ENCODE measurements around the gene SLC4A11.

DNA sequence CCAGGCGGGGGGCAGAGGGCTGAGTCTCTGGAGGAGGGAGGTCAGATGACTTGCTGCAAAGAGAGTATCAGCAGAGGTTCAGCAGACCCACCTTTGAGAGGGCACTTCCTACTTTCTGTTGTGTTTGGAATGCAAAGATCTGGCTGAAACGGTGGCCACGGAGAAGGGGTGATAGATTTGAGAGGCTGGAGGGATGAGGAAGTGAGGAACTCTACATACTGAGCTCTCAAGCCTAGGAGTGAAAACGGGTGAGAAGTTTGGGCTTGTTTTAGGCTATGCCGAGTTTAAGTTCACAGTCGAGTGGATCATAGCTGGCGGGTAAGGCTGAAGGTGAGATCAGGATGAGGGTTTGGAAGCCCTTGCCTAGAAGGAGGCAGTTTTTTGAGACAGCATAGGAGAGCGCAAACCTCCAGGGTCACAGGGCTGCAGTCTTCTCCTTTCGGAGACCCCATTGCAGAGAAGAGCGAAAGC, 30.2 kb downstream of the SLC4A11 start:
- TF ChIP-seq, protein P1, sequence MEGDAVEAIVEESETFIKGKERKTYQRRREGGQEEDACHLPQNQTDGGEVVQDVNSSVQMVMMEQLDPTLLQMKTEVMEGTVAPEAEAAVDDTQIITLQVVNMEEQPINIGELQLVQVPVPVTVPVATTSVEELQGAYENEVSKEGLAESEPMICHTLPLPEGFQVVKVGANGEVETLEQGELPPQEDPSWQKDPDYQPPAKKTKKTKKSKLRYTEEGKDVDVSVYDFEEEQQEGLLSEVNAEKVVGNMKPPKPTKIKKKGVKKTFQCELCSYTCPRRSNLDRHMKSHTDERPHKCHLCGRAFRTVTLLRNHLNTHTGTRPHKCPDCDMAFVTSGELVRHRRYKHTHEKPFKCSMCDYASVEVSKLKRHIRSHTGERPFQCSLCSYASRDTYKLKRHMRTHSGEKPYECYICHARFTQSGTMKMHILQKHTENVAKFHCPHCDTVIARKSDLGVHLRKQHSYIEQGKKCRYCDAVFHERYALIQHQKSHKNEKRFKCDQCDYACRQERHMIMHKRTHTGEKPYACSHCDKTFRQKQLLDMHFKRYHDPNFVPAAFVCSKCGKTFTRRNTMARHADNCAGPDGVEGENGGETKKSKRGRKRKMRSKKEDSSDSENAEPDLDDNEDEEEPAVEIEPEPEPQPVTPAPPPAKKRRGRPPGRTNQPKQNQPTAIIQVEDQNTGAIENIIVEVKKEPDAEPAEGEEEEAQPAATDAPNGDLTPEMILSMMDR (conservative IDR thresholded peaks at IDR 0.05; ENCODE audit: low read depth in 2 of 2) = no peak
- TF ChIP-seq EZH2phosphoT487 (IDR thresholded peaks at IDR 0.05; ENCODE audit: unreplicated experiment) (no peak), EZH2 (IDR thresholded peaks at IDR 0.05; ENCODE audit: low read depth, unreplicated experiment) (no peak), POLR2AphosphoS5 (IDR thresholded peaks at IDR 0.05; ENCODE audit: low read depth) (no peak)

Data from GM23338 (cell line).